Measurements from ENCODE around the gene PRLR. TPM values are rescaled to one million over a fixed set of nuclear protein-coding genes. Genes with fewer than 3 reads are reported as not detected.

Gene PRLR
- total and polyA plus RNA-seq, 2 experiments from 2014 or later: 0.31 to 2.2 TPM

DNA sequence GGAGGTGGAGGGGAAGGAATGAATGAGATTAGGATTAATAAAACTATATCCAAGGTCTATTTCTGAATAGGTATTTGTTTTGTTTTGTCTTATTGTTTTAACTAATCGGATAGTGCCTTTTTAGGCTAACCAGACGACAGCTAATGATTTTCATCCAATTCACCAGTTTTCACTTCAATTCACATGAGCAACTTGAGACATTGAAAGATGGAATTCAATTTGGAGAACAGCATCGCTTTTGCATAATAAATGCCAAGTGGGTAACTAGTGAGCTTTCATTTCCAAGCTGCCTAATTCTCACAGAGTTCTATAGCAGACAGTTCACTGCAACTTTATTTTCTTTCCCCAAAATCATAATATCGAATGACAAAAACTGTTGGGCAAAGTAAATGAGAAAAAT lies 187.5 kb downstream of the PRLR start:
- peak overlapping the region; percentile 24; the same call in 1 of the 2 replicates for H3K4me2 ChIP-seq
- H3K27me3 ChIP-seq (ENCODE audit: insufficient read depth): no peaks in the 10 kb centered on the region
- ATAC-seq (no peak), DNase-seq (ENCODE audit: low spot score) (no peak)
- Mint-ChIP-seq H3K27ac (no peak overlapping the region), H3K9me3 (no peaks in the 10 kb centered on the region), H3K4me3 (no peak overlapping the region), H3K27me3 (ENCODE audit: insufficient read depth, low read depth, poor library complexity) (peaks cover 2% of the 10 kb centered on the region), H3K4me1 (peaks cover 34% of the 10 kb centered on the region), H3K36me3 (ENCODE audit: low read depth) (no peaks in the 10 kb centered on the region)
- H3K79me2 ChIP-seq (replicated peaks; ENCODE audit: insufficient read depth): no peaks in the 10 kb centered on the region
- no peak overlapping the region for H3K27ac ChIP-seq (ENCODE audit: low read depth)
- no peaks in the 10 kb centered on the region for H3K9me2 ChIP-seq (ENCODE audit: insufficient read depth)
- H4K20me1 ChIP-seq (replicated peaks; ENCODE audit: insufficient read depth): no peaks in the 10 kb centered on the region
- H3F3A ChIP-seq (replicated peaks; ENCODE audit: low read depth): no peaks in the 10 kb centered on the region
- no peak overlapping the region for H3K4me3 ChIP-seq
- no peak overlapping the region for H2AFZ ChIP-seq
- no peaks in the 10 kb centered on the region for H3K36me3 ChIP-seq (ENCODE audit: insufficient read depth)
- peaks cover 9% of the 10 kb centered on the region for H3K4me1 ChIP-seq (ENCODE audit: insufficient read depth)
- TF ChIP-seq CREB1 (CRISPR knock-in tag; IDR thresholded peaks at IDR 0.05; ENCODE audit: low read depth) (no peak), JUNB (IDR thresholded peaks at IDR 0.05; ENCODE audit: unreplicated experiment) (no peak), ZNF114 (CRISPR knock-in tag; IDR thresholded peaks at IDR 0.05) (no peak), ZNF331 (CRISPR knock-in tag; IDR thresholded peaks at IDR 0.05; ENCODE audit: low read depth) (no peak), POLR2AphosphoS5 (IDR thresholded peaks at IDR 0.05; ENCODE audit: low read depth) (no peak)
- TF ChIP-seq, protein P1, sequence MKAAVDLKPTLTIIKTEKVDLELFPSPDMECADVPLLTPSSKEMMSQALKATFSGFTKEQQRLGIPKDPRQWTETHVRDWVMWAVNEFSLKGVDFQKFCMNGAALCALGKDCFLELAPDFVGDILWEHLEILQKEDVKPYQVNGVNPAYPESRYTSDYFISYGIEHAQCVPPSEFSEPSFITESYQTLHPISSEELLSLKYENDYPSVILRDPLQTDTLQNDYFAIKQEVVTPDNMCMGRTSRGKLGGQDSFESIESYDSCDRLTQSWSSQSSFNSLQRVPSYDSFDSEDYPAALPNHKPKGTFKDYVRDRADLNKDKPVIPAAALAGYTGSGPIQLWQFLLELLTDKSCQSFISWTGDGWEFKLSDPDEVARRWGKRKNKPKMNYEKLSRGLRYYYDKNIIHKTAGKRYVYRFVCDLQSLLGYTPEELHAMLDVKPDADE (IDR thresholded peaks at IDR 0.05): no peak
- TF ChIP-seq, protein P2, sequence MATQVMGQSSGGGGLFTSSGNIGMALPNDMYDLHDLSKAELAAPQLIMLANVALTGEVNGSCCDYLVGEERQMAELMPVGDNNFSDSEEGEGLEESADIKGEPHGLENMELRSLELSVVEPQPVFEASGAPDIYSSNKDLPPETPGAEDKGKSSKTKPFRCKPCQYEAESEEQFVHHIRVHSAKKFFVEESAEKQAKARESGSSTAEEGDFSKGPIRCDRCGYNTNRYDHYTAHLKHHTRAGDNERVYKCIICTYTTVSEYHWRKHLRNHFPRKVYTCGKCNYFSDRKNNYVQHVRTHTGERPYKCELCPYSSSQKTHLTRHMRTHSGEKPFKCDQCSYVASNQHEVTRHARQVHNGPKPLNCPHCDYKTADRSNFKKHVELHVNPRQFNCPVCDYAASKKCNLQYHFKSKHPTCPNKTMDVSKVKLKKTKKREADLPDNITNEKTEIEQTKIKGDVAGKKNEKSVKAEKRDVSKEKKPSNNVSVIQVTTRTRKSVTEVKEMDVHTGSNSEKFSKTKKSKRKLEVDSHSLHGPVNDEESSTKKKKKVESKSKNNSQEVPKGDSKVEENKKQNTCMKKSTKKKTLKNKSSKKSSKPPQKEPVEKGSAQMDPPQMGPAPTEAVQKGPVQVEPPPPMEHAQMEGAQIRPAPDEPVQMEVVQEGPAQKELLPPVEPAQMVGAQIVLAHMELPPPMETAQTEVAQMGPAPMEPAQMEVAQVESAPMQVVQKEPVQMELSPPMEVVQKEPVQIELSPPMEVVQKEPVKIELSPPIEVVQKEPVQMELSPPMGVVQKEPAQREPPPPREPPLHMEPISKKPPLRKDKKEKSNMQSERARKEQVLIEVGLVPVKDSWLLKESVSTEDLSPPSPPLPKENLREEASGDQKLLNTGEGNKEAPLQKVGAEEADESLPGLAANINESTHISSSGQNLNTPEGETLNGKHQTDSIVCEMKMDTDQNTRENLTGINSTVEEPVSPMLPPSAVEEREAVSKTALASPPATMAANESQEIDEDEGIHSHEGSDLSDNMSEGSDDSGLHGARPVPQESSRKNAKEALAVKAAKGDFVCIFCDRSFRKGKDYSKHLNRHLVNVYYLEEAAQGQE (IDR thresholded peaks at IDR 0.05; ENCODE audit: unreplicated experiment): no peak

DNA sequence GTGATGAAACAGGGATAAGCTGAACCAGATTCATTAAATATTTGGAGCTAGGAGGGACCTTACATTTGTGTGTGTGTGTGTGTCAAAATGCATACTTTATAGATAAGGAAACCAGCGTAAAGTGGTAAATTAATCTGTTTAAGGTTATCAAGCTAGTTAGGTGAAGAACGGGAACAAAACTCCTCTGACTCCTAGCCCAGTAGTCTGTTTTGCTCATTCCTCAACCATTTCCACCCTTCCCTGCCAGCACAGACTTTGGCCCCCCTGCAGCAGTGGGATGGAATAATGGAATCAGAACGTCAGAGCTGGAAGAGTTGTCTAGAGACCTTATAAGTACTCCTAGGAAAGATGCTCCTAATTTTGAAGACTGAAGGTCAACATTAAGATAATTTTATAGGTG lies 189.0 kb downstream of the PRLR start:
- Mint-ChIP-seq H3K4me3 (no peak overlapping the region), H3K4me1 (peaks cover 41% of the 10 kb centered on the region)
- ATAC-seq: no peak
- TF ChIP-seq EZH2phosphoT487 (IDR thresholded peaks at IDR 0.05; ENCODE audit: unreplicated experiment): no peak
- TF ChIP-seq NANOG (IDR thresholded peaks at IDR 0.05; ENCODE audit: borderline replicate concordance): no peak
- TF ChIP-seq CREB1 (CRISPR knock-in tag; IDR thresholded peaks at IDR 0.05; ENCODE audit: low read depth): no peak
- TF ChIP-seq STAT1 (IDR thresholded peaks at IDR 0.05; ENCODE audit: unreplicated experiment): no peak
- TF ChIP-seq, protein P2 (IDR thresholded peaks at IDR 0.05; ENCODE audit: unreplicated experiment): no peak
- TF ChIP-seq, protein P1 (IDR thresholded peaks at IDR 0.05): no peak
- no peak for TF ChIP-seq POLR2AphosphoS5 (IDR thresholded peaks at IDR 0.05; ENCODE audit: low read depth)

More for the DNA sequence above, 189.0 kb downstream of the PRLR start:
- H3K27ac ChIP-seq (ENCODE audit: low read depth): no peak overlapping the region
- H3K9me2 ChIP-seq (ENCODE audit: insufficient read depth): no peaks in the 10 kb centered on the region
- no peaks in the 10 kb centered on the region for H3K9me3 Mint-ChIP-seq
- peaks cover 2% of the 10 kb centered on the region for H3K27me3 Mint-ChIP-seq (ENCODE audit: insufficient read depth, low read depth, poor library complexity)
- H3K4me2 ChIP-seq: no peak overlapping the region
- H3K4me3 ChIP-seq: no peak overlapping the region
- H3K36me3 Mint-ChIP-seq (ENCODE audit: low read depth): no peaks in the 10 kb centered on the region
- no peaks in the 10 kb centered on the region for H3K79me2 ChIP-seq (replicated peaks; ENCODE audit: insufficient read depth)
- no peaks in the 10 kb centered on the region for H3F3A ChIP-seq (replicated peaks; ENCODE audit: low read depth)
- H3K27me3 ChIP-seq (ENCODE audit: insufficient read depth): no peaks in the 10 kb centered on the region
- peaks cover 9% of the 10 kb centered on the region for H3K4me1 ChIP-seq (ENCODE audit: insufficient read depth)
- no peak overlapping the region for H2AFZ ChIP-seq
- H3K36me3 ChIP-seq (ENCODE audit: insufficient read depth): no peaks in the 10 kb centered on the region
- DNase-seq (ENCODE audit: low spot score): no peak
- H3K27ac Mint-ChIP-seq: no peak overlapping the region
- no peaks in the 10 kb centered on the region for H4K20me1 ChIP-seq (replicated peaks; ENCODE audit: insufficient read depth)
